Measurements from ENCODE around the gene PAK3.

The PAK3 gene

DNA sequence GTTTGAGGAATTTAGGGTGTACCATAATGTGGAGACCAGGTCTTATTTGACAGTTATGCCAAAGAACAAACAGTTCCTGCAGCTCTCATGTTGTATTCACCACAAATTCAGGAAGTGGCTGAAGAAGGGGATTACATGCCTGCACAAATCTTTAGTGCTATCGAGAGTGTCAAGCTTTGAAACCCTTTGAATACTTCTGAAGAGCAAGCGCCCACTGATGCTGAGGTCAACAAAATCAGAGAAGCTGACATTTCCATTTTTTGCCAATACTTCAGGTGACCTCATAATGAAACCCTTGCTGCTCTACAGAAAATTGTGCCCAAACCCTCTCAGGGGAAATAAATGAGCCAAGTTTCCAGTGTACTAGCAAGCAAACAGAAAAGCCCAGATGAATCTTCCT lies 28.4 kb downstream of the PAK3 start:
- H3K4me3 ChIP-seq (ENCODE audit: control insufficient read depth, low read depth, low read length), result no peak overlapping the region
- no peak for DNase-seq (ENCODE audit: low read depth)
- TF ChIP-seq, protein P1, sequence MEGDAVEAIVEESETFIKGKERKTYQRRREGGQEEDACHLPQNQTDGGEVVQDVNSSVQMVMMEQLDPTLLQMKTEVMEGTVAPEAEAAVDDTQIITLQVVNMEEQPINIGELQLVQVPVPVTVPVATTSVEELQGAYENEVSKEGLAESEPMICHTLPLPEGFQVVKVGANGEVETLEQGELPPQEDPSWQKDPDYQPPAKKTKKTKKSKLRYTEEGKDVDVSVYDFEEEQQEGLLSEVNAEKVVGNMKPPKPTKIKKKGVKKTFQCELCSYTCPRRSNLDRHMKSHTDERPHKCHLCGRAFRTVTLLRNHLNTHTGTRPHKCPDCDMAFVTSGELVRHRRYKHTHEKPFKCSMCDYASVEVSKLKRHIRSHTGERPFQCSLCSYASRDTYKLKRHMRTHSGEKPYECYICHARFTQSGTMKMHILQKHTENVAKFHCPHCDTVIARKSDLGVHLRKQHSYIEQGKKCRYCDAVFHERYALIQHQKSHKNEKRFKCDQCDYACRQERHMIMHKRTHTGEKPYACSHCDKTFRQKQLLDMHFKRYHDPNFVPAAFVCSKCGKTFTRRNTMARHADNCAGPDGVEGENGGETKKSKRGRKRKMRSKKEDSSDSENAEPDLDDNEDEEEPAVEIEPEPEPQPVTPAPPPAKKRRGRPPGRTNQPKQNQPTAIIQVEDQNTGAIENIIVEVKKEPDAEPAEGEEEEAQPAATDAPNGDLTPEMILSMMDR (IDR thresholded peaks at IDR 0.05; ENCODE audit: control insufficient read depth, insufficient read depth, low read depth, low read length, missing control alignments), result no peak

DNA sequence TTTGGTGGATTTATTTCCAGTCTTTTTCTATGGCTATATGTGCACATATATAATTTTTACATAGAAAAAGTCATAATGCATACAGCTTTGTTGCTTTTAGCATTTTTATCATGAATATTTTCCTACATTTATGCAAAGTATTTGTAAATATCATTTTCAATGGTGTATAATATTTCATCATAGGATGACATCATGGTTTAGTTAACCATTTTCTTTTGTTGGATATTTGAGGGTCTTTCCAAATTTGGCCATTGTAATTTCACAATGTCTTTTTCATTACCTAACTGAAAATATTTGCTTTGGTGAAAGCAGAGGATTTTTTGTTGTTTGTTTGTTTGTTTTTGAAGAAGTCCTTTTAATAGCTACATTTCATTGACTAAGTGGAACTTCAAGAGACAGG lies 31.0 kb downstream of the PAK3 start:
- H3K4me3 ChIP-seq (ENCODE audit: control insufficient read depth, low read depth, low read length), result no peak overlapping the region
- no peak for DNase-seq (ENCODE audit: low read depth)
- TF ChIP-seq, protein P1 (IDR thresholded peaks at IDR 0.05; ENCODE audit: control insufficient read depth, insufficient read depth, low read depth, low read length, missing control alignments), result no peak

DNA sequence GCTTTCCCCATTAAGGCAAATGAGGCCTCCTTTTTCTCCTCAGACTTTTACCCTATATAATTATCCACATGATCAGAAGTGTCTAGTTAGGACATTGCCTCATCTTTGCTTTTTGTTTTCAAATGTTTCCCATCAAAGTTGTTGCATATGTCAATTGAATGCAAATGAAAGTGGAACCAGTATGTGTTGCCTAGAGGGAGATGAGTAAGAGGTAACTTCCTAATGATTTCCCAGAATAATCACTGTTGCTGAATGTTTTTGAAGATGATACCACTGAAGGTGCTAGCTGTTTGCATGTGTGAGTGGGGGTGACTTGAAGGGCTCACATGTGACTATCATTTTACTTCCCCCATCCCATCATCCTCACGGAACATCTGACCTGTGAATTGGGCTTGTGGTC lies 33.9 kb downstream of the PAK3 start:
- TF ChIP-seq, protein P1 (IDR thresholded peaks at IDR 0.05; ENCODE audit: control insufficient read depth, insufficient read depth, low read depth, low read length, missing control alignments), result no peak
- H3K4me3 ChIP-seq (ENCODE audit: control insufficient read depth, low read depth, low read length), result no peak overlapping the region
- DNase-seq (ENCODE audit: low read depth), result no peak

DNA sequence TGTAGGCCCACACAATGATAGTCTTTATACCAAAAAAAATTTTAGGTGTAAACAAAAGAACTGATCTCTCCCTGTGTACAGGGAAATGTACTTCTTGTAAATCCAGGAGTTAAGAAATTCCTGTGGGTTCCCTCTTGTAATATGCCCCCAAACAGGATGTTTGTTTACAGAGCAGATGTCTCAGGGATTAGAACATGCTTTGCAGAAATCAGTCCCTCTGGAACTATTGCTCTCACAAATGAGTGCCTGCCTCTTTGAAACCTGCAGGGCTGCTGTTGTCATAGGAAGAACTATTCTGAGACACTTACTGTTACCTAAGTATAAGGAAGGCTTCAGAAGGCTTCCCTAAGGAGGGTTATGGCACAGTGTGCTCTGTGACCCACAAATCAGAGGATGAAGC lies 35.6 kb downstream of the PAK3 start:
- no peak overlapping the region for H3K4me3 ChIP-seq (ENCODE audit: control insufficient read depth, low read depth, low read length)
- DNase-seq (ENCODE audit: low read depth), result no peak
- TF ChIP-seq, protein P1 (IDR thresholded peaks at IDR 0.05; ENCODE audit: control insufficient read depth, insufficient read depth, low read depth, low read length, missing control alignments), result no peak

DNA sequence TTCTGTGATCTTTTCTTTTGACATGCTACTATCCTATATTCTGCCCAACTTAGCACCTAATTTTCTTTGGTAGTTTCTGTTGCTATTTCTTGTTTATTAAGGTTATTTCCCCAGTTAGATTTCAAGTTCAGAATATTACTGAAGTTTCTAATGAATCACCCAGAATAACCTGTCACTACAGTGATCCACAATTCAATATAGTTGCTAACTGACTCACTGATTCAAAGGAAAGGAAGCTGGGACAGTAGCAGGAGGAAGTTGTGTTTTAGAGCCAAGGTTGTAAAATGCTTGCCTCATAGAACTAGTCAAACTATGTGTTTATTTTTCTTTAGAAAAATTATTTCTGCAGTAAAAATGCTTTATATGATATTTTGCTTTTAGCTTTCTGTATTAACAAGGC lies 37.4 kb downstream of the PAK3 start:
- TF ChIP-seq, protein P1 (IDR thresholded peaks at IDR 0.05; ENCODE audit: control insufficient read depth, insufficient read depth, low read depth, low read length, missing control alignments), result no peak
- H3K4me3 ChIP-seq (ENCODE audit: control insufficient read depth, low read depth, low read length), result no peak overlapping the region
- DNase-seq (ENCODE audit: low read depth), result no peak

DNA sequence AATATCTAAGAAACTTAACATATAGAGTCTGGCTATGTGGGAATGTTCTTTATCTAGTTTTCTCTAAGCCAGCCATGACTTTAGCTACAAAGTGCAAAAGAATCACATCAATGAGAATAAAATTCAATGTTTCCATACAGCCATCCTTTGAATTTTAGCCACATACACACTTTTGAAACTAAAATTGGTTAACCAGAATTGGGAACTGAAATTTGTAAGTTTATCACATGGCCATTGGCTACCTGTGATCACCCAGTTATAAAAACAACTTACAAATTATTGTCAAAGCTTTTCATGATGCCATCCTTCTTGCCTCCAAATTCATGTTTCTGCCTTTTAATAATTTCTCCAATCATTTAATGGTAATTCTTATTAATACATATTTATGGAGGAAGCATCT lies 49.9 kb downstream of the PAK3 start:
- no peak overlapping the region for H3K4me3 ChIP-seq (ENCODE audit: control insufficient read depth, low read depth, low read length)
- no peak for DNase-seq (ENCODE audit: low read depth)
- TF ChIP-seq, protein P1 (IDR thresholded peaks at IDR 0.05; ENCODE audit: control insufficient read depth, insufficient read depth, low read depth, low read length, missing control alignments), result no peak

DNA sequence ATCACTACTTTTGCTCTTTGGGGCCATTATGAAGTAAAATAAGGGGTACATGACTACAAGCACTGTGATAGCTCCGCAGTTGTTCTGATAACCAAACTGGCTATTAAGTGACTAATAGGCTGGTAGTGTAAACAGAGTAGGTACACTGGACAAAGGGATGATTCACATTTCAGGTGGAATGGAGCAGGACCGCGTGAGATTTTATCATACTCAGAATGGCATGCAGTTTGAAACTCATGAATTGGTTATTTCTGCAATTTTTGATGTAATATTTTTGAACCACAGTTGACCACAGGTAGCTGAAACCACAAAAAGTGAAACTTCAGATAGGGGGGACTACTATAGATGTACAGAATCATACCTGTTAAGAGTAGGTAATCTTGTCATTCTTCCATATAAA lies 55.8 kb downstream of the PAK3 start:
- TF ChIP-seq, protein P1 (IDR thresholded peaks at IDR 0.05; ENCODE audit: control insufficient read depth, insufficient read depth, low read depth, low read length, missing control alignments), result no peak
- no peak overlapping the region for H3K4me3 ChIP-seq (ENCODE audit: control insufficient read depth, low read depth, low read length)
- no peak for DNase-seq (ENCODE audit: low read depth)

Measured in AG09309 (cell line).